ENCODE measurements around the gene BRWD1. TPM values are rescaled to one million over a fixed set of nuclear protein-coding genes. Genes with fewer than 3 reads are reported as not detected.

Gene BRWD1
- total RNA-seq, 1 donor from 2014 or later: 55.7 TPM

DNA sequence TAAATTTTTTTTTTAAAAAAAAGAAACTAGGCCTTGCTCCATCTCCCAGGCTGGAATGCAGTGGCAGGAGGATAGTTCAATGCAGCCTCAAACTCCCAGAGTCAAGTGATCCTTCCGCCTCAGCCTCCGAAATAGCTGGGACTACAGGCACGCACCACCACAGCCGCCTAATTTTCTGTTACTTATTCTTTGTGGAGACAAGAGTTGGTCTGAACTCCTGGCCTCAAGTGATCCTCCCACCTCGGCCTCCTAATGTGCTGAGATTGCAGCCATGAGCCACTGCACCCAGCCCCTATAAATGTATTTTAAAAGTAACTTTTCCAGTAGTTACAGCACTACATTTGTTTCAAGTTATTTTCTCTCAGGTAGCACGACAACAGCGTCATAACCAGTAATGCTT lies 2.3 kb downstream of the BRWD1 start:
- no peaks in the 10 kb centered on the region for H3K27me3 Mint-ChIP-seq
- H3K9me3 Mint-ChIP-seq (ENCODE audit: low read depth): no peaks in the 10 kb centered on the region
- H3K27ac Mint-ChIP-seq: no peak overlapping the region
- H3K4me3 Mint-ChIP-seq (ENCODE audit: low read depth): no peak overlapping the region
- H3K4me1 Mint-ChIP-seq (ENCODE audit: low read depth): peaks cover 12% of the 10 kb centered on the region
- TF ChIP-seq, protein P1, sequence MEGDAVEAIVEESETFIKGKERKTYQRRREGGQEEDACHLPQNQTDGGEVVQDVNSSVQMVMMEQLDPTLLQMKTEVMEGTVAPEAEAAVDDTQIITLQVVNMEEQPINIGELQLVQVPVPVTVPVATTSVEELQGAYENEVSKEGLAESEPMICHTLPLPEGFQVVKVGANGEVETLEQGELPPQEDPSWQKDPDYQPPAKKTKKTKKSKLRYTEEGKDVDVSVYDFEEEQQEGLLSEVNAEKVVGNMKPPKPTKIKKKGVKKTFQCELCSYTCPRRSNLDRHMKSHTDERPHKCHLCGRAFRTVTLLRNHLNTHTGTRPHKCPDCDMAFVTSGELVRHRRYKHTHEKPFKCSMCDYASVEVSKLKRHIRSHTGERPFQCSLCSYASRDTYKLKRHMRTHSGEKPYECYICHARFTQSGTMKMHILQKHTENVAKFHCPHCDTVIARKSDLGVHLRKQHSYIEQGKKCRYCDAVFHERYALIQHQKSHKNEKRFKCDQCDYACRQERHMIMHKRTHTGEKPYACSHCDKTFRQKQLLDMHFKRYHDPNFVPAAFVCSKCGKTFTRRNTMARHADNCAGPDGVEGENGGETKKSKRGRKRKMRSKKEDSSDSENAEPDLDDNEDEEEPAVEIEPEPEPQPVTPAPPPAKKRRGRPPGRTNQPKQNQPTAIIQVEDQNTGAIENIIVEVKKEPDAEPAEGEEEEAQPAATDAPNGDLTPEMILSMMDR (IDR thresholded peaks at IDR 0.05; ENCODE audit: unreplicated experiment): no peak
- H3K36me3 Mint-ChIP-seq (ENCODE audit: insufficient read depth): peaks cover 21% of the 10 kb centered on the region
- no peak for DNase-seq (ENCODE audit: low spot score, unreplicated experiment)

DNA sequence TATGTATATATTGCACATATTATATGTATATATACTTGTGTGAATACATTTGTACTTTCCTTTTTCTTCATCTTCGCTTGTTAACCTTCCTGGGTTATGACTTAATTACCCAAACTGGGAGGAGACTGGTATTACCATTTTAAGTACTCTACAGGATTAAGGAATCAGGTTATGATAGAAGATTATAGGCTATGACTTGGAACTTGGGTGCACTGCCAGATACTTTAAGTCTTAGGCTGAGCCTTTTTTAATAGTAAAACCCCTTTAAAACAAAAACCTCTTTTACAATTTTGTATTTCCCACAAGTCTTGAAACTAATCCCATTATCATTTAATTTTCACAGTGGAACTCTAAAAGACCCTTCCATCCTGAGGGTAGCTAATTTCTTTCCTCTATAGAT lies 6.0 kb downstream of the BRWD1 start:
- no peaks in the 10 kb centered on the region for H3K9me3 Mint-ChIP-seq (ENCODE audit: low read depth)
- H3K36me3 Mint-ChIP-seq (ENCODE audit: insufficient read depth): peaks cover 27% of the 10 kb centered on the region
- no peak overlapping the region for H3K4me3 Mint-ChIP-seq (ENCODE audit: low read depth)
- no peak for DNase-seq (ENCODE audit: low spot score, unreplicated experiment)
- H3K27me3 Mint-ChIP-seq: no peaks in the 10 kb centered on the region
- TF ChIP-seq, protein P1 (IDR thresholded peaks at IDR 0.05; ENCODE audit: unreplicated experiment): no peak
- H3K4me1 Mint-ChIP-seq (ENCODE audit: low read depth): peaks cover 10% of the 10 kb centered on the region
- no peak overlapping the region for H3K27ac Mint-ChIP-seq

DNA sequence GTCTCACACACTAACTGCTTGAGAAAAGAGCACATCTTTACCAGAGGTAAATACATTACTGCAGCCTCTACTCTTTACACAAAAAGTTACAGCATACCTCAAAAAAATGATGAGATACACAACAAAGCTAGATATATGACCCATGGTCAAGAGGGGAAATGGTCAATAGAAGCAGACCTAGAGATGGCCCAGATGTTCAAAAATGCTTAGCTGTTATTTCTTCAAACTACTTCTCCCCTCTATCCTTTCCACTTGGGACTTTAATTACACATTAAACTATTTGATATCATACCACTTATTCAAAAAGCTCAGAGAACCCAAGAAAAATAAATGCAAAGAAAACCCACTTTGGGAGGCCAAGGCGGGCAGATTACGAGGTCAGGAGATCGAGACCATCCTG lies 12.8 kb downstream of the BRWD1 start:
- Mint-ChIP-seq H3K36me3 (ENCODE audit: insufficient read depth) (peaks cover 31% of the 10 kb centered on the region), H3K27me3 (no peaks in the 10 kb centered on the region), H3K4me1 (ENCODE audit: low read depth) (no peaks in the 10 kb centered on the region), H3K9me3 (ENCODE audit: low read depth) (peaks cover 8% of the 10 kb centered on the region), H3K27ac (no peak overlapping the region), H3K4me3 (ENCODE audit: low read depth) (no peak overlapping the region)
- no peak for DNase-seq (ENCODE audit: low spot score, unreplicated experiment)
- TF ChIP-seq, protein P1 (IDR thresholded peaks at IDR 0.05; ENCODE audit: unreplicated experiment): no peak

- H3K4me3 Mint-ChIP-seq (ENCODE audit: low read depth): no peak overlapping the region
- H3K36me3 Mint-ChIP-seq (ENCODE audit: insufficient read depth): peaks cover 48% of the 10 kb centered on the region
- no peaks in the 10 kb centered on the region for H3K27me3 Mint-ChIP-seq
- H3K27ac Mint-ChIP-seq: no peak overlapping the region
- H3K4me1 Mint-ChIP-seq (ENCODE audit: low read depth): no peaks in the 10 kb centered on the region
- TF ChIP-seq, protein P1 (IDR thresholded peaks at IDR 0.05; ENCODE audit: unreplicated experiment): no peak
- no peak for DNase-seq (ENCODE audit: low spot score, unreplicated experiment)
- peaks cover 8% of the 10 kb centered on the region for H3K9me3 Mint-ChIP-seq (ENCODE audit: low read depth)
These were observed 16.5 kb downstream of the BRWD1 start for GRCh38 chr21:39296891-39297290.

DNA sequence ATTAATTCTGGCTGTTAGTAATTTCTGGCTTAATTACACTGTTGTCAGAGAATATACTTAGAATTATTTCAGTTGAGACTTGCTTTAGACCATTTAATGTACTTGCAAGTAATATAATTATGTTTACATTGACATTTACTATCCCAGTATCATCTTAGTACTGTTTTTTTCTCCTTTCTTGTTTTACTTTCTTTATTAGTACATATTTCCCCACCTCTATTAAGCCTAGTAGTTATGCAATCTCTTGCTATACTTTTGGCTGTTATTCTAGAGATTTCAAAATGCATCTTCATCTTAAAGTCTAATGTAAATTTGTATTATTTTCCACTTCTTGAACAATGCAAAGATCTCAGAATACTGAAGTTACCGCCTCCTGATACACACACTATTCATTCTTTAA lies 24.4 kb downstream of the BRWD1 start:
- peaks cover 7% of the 10 kb centered on the region for H3K9me3 Mint-ChIP-seq (ENCODE audit: low read depth)

More for the DNA sequence above, 24.4 kb downstream of the BRWD1 start:
- H3K4me1 Mint-ChIP-seq (ENCODE audit: low read depth): no peaks in the 10 kb centered on the region
- peaks cover 62% of the 10 kb centered on the region for H3K36me3 Mint-ChIP-seq (ENCODE audit: insufficient read depth)
- no peak overlapping the region for H3K4me3 Mint-ChIP-seq (ENCODE audit: low read depth)
- TF ChIP-seq, protein P1 (IDR thresholded peaks at IDR 0.05; ENCODE audit: unreplicated experiment): no peak
- no peaks in the 10 kb centered on the region for H3K27me3 Mint-ChIP-seq
- DNase-seq (ENCODE audit: low spot score, unreplicated experiment): no peak
- no peak overlapping the region for H3K27ac Mint-ChIP-seq
